Smooth muscle cell (in vitro differentiated cells): Measurements from ENCODE around the gene NUP188. TPM values are rescaled to one million over a fixed set of nuclear protein-coding genes. Genes with fewer than 3 reads are reported as not detected.

Experiments used
- DNase-seq: peaks from one replicate; lab custom pipeline; 2025; ENCODE audit not compliant: unreplicated experiment; lab: John Stamatoyannopoulos, UW
- H2AFZ ChIP-seq: fragments of 200-600 bp; sonication (generic); 2 replicates; pipeline ENCODE4 v1.6.0; 2016; ENCODE audit warnings: antibody characterized with exemption, low read depth, mild to moderate bottlenecking
- H3F3A ChIP-seq: fragments of 200-600 bp; sonication (generic); 2 replicates; pipeline ENCODE4 v1.6.0; 2017; ENCODE audit warnings: antibody characterized with exemption, low read depth
- H3K27ac ChIP-seq: fragments of 200-600 bp; sonication (generic); 2 replicates; pipeline ENCODE4 v1.5.1; 2016; ENCODE audit warnings: low read depth, mild to moderate bottlenecking
- H3K27me3 ChIP-seq: fragments of 200-600 bp; sonication (generic); 2 replicates; pipeline ENCODE4 v1.6.1; 2016; ENCODE audit warnings: low read depth, mild to moderate bottlenecking
- H3K36me3 ChIP-seq: fragments of 200-600 bp; sonication (generic); 2 replicates; pipeline ENCODE4 v1.5.1; 2016; ENCODE audit warnings: low read depth
- H3K4me1 ChIP-seq: fragments of 200-600 bp; sonication (generic); 2 replicates; pipeline ENCODE4 v1.5.1; 2016; ENCODE audit warnings: low read depth
- H3K4me2 ChIP-seq: fragments of 200-600 bp; sonication (generic); 2 replicates; pipeline ENCODE4 v1.6.0; 2016; ENCODE audit warnings: mild to moderate bottlenecking
- H3K4me3 ChIP-seq: fragments of 200-600 bp; sonication (generic); 2 replicates; pipeline ENCODE4 v1.5.1; 2016; ENCODE audit warnings: mild to moderate bottlenecking
- H3K79me2 ChIP-seq: fragments of 200-600 bp; sonication (generic); 2 replicates; pipeline ENCODE4 v1.6.0; 2016; ENCODE audit warnings: low read depth, mild to moderate bottlenecking
- H3K9ac ChIP-seq: fragments of 200-600 bp; sonication (generic); 2 replicates; pipeline ENCODE4 v1.6.0; 2016; ENCODE audit warnings: low read depth
- H3K9me3 ChIP-seq: fragments of 200-600 bp; sonication (generic); replicated peaks from 2 replicates; pipeline ENCODE4 v1.5.1; 2016; ENCODE audit warnings: low read depth
- H4K20me1 ChIP-seq: fragments of 200-600 bp; sonication (generic); 2 replicates; pipeline ENCODE4 v1.6.0; 2016; ENCODE audit warnings: low read depth
- WGBS: methylation state at CpG from one replicate; pipeline ENCODE4 v1.1.7; 2016; ENCODE audit warnings: low lambda C conversion rate; 5-methylcytosine and 5-hydroxymethylcytosine counted together
- polyA plus RNA-seq: library from polyadenylated mRNA; unstranded; fragments of >200 nt; fragmentation: Nextera tagmentation; extraction: Ambion mirVana; gene quantifications from 2 replicates; pipeline ENCODE4 v1.2.1, GENCODE V29; 2016
- total RNA-seq: library from RNA; depleted of rRNA; stranded (reverse); fragments of >200 nt; gene quantifications from 2 replicates; pipeline ENCODE4 v1.2.3, GENCODE V29; 2014
- TF ChIP-seq, protein P1 (sequence below): fragments of 200-600 bp; sonication (generic); IDR thresholded peaks from 2 replicates; pipeline ENCODE4 v1.5.1; 2017; ENCODE audit warnings: borderline replicate concordance, mild to moderate bottlenecking, antibody characterized with exemption; ENCODE audit not compliant: insufficient read depth, poor library complexity, severe bottlenecking

The NUP188 gene
- total and polyA plus RNA-seq, 2 experiments from 2014 or later: 31.9 to 45.8 TPM

DNA sequence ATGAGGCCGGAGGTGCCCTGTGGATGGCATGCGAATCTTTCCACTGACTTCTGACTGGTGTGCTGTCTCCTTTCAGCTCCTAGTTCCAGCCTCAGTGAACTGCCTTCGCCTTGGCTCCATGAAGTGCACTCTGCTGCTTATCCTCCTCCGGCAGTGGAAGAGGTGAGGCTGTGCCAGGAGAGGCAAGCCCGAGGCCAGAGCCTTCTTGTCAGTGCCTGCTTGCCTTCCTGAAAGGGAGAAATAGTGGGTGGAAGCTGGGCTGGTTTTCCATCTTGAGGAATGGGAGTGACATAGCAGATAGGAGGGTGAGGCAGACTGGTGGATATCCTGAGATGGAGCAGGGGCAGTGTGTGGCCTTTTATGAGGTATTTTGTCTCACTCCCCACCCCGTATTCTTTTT, 51.0 kb downstream of the NUP188 start:
- H3K27ac ChIP-seq: no peak overlapping the region

DNA sequence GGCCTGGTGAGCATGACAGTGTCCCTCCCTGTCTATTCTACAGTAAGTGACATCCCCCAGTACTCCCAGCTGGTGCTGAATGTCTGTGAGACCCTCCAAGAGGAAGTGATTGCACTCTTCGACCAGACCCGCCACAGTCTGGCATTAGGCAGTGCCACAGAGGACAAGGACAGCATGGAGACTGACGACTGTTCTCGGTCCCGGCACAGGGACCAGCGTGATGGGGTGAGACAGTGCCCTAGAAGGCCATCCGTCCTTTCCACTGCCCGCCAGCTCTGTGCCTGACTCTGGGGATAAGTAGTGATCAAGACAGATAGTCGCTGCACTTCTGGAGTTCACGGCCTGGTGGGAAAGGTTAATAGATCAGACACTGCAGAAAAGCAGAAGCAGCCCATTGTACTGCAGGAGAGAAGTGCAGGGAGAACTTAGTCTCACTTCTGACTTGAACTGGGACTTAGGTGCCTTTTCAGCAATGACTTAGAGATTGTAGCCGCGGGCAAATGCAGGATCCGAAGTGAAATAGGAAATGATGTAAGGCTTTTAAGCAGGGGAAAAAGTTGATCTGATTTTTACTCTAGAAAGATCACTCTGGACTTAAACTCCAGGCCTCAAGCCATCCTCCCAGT, 52.2 kb downstream of the NUP188 start:
- Histone ChIP-seq H3K4me3 (no peak overlapping the region), H4K20me1 (no peaks in the 10 kb centered on the region), H3F3A (no peaks in the 10 kb centered on the region), H3K9ac (no peak overlapping the region), H3K4me2 (no peak overlapping the region), H3K36me3 (peaks cover 8% of the 10 kb centered on the region), H3K4me1 (no peaks in the 10 kb centered on the region), H3K27ac (no peak overlapping the region), H3K79me2 (no peaks in the 10 kb centered on the region), H3K27me3 (no peaks in the 10 kb centered on the region), H2AFZ (no peak overlapping the region), H3K9me3 (no peaks in the 10 kb centered on the region)
- no peak for DNase-seq
- TF ChIP-seq, protein P1, sequence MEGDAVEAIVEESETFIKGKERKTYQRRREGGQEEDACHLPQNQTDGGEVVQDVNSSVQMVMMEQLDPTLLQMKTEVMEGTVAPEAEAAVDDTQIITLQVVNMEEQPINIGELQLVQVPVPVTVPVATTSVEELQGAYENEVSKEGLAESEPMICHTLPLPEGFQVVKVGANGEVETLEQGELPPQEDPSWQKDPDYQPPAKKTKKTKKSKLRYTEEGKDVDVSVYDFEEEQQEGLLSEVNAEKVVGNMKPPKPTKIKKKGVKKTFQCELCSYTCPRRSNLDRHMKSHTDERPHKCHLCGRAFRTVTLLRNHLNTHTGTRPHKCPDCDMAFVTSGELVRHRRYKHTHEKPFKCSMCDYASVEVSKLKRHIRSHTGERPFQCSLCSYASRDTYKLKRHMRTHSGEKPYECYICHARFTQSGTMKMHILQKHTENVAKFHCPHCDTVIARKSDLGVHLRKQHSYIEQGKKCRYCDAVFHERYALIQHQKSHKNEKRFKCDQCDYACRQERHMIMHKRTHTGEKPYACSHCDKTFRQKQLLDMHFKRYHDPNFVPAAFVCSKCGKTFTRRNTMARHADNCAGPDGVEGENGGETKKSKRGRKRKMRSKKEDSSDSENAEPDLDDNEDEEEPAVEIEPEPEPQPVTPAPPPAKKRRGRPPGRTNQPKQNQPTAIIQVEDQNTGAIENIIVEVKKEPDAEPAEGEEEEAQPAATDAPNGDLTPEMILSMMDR: no peak
- WGBS: 97% methylated on average over 13 of the region's 13 CpGs

More for the DNA sequence above, 51.0 kb downstream of the NUP188 start:
- TF ChIP-seq, protein P1: no peak
- Histone ChIP-seq H3F3A (no peaks in the 10 kb centered on the region), H3K9me3 (no peaks in the 10 kb centered on the region), H4K20me1 (no peaks in the 10 kb centered on the region), H3K4me3 (no peak overlapping the region), H3K4me2 (no peak overlapping the region), H2AFZ (no peak overlapping the region), H3K36me3 (peaks cover 17% of the 10 kb centered on the region), H3K27me3 (no peaks in the 10 kb centered on the region), H3K9ac (no peak overlapping the region), H3K4me1 (no peaks in the 10 kb centered on the region), H3K79me2 (no peaks in the 10 kb centered on the region)
- DNase-seq: no peak
- 97% methylated on average over 6 of the region's 6 CpGs for WGBS

DNA sequence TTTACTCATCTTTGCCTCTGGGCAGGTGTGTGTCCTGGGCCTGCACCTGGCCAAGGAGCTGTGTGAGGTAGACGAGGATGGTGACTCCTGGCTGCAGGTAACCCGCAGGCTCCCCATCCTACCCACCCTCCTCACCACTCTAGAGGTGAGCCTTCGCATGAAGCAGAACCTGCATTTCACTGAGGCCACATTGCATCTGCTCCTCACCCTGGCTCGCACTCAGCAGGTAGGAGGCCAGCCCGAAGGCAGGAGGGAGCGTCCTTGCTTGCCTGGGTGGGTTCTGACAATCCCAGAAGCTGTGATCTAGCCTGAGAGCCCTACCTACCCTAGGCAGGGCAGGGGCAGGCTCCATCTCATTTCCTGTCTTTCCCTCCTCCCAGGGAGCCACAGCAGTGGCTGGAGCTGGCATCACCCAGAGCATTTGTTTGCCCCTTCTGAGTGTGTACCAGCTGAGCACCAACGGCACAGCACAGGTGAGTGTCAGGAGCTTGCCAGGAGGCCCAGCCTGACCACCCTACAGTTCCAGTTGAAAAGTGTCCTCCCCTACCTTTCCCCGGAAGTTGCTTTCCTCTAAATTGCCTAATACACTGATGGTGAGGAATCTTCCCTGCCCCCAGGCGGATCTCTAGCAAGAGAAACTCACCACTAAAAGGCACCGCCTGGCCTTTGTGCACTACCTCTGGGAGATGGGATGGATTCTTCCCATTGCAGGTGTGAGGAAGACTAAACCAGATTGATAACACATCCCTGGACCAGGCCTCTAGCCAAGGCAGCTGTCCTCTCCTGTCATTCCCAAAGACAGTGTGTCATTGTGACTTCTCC, 54.2 kb downstream of the NUP188 start:
- Histone ChIP-seq H3K36me3 (peaks cover 5% of the 10 kb centered on the region), H3K4me2 (no peak overlapping the region), H3K4me1 (no peaks in the 10 kb centered on the region), H3K9me3 (no peaks in the 10 kb centered on the region), H3F3A (no peaks in the 10 kb centered on the region), H3K4me3 (no peak overlapping the region), H3K27ac (no peak overlapping the region), H3K79me2 (no peaks in the 10 kb centered on the region), H2AFZ (no peak overlapping the region), H3K9ac (no peak overlapping the region), H4K20me1 (no peaks in the 10 kb centered on the region), H3K27me3 (no peaks in the 10 kb centered on the region)
- 96% methylated on average over 10 of the region's 10 CpGs for WGBS
- DNase-seq: no peak
- TF ChIP-seq, protein P1: no peak
